ACC112 (cell line): ENCODE measurements around the gene FSD2.

Source experiments
- H2AFZ ChIP-seq: fragments of 200-600 bp; sonication (generic); one replicate; pipeline ENCODE4 v1.6.0; 2017; ENCODE audit warnings: antibody characterized with exemption, low read length; ENCODE audit not compliant: unreplicated experiment
- H3K27ac ChIP-seq: fragments of 200-600 bp; sonication (generic); 2 replicates; pipeline ENCODE4 v1.5.1; 2014; ENCODE audit warnings: low read depth, mild to moderate bottlenecking, antibody characterized with exemption, low read length, moderate library complexity
- H3K27me3 ChIP-seq: fragments of 200-600 bp; sonication (generic); 2 replicates; pipeline ENCODE4 v1.6.1; 2014; ENCODE audit warnings: mild to moderate bottlenecking, antibody characterized with exemption, low read length, moderate library complexity, mixed read lengths; ENCODE audit not compliant: insufficient read depth
- H3K36me3 ChIP-seq: fragments of 200-600 bp; sonication (generic); 2 replicates; pipeline ENCODE4 v1.6.1; 2016; ENCODE audit warnings: mild to moderate bottlenecking, antibody characterized with exemption, low read length, moderate library complexity, mixed read lengths; ENCODE audit not compliant: insufficient read depth
- H3K4me1 ChIP-seq: fragments of 200-600 bp; sonication (generic); one replicate; pipeline ENCODE4 v1.6.1; 2016; ENCODE audit warnings: low read length, mixed read lengths; ENCODE audit not compliant: insufficient read depth, unreplicated experiment, control insufficient read depth
- H3K4me3 ChIP-seq: fragments of 200-600 bp; sonication (generic); 2 replicates; pipeline ENCODE4 v1.5.1; 2014; ENCODE audit warnings: mild to moderate bottlenecking, low read depth, low read length
- H3K79me2 ChIP-seq: fragments of 200-600 bp; sonication (generic); one replicate; pipeline ENCODE4 v1.6.0; 2016; ENCODE audit warnings: low read length; ENCODE audit not compliant: control insufficient read depth, unreplicated experiment, insufficient read depth

Gene FSD2

DNA sequence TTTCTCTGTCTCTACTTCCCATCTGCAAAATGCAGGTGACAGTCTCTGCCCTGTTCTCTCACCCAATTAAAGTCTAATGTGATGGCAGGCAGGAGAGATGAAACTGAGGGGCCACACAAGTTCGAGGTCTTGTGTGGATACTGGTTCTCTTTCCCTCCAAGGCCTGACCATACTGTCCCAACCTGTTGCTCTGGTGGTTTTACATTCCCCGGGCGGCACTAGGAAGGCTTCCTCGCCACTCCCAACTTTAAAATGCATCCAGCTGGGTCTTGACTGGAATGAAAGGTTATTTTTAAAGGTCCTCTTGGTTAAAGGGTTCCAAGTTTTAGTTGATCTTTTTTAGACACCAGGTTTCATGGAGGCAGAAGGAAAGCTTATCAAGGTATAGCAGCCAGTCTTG lies 40.8 kb upstream of the FSD2 start:
- no peaks in the 10 kb centered on the region for H3K27me3 ChIP-seq
- no peaks in the 10 kb centered on the region for H3K79me2 ChIP-seq
- no peak overlapping the region for H3K27ac ChIP-seq
- H3K4me1 ChIP-seq = peaks cover 17% of the 10 kb centered on the region
- H3K4me3 ChIP-seq = no peak overlapping the region
- H3K36me3 ChIP-seq = no peaks in the 10 kb centered on the region
- no peak overlapping the region for H2AFZ ChIP-seq

DNA sequence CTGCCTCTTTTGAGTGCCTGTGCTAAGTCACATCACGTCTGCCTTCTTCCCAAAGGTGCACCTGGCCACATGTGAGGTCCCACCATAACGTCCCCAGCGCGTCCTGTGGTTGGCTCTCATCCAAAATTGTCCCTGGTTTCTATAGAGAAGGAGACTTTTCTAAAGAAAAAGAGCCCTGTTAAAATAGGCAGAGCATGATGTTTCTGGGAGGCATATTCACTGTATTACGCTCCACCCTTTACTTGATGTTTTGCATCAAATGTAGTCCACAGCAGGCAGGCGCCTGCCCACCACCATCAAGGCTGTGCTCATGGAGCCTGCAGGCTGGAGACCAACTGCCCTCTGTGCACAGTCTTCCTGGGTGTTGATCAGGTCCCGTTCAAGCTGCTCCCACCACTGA lies 39.8 kb upstream of the FSD2 start:
- peaks cover 16% of the 10 kb centered on the region for H3K4me1 ChIP-seq
- H3K27ac ChIP-seq = no peak overlapping the region
- no peak overlapping the region for H3K4me3 ChIP-seq
- H3K79me2 ChIP-seq = no peaks in the 10 kb centered on the region
- no peaks in the 10 kb centered on the region for H3K36me3 ChIP-seq
- H2AFZ ChIP-seq = no peak overlapping the region
- no peaks in the 10 kb centered on the region for H3K27me3 ChIP-seq

DNA sequence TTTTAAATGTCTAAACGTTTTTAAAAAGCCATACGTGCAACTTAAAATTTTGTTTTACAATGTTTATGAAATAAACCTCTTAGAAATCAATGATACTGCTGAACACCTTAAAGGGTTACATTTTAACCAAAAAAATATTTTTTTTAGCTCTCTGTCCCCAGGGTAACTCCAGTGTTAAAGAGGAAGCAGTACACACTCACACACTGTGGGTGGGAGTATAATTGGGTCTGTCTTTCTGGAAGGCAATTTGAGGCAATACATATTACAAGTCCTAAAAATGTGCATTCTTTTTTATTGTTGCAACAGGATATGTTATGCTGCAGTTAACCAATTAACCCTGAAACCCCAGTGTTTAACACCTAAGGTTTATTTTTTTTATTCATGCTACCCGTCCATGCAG lies 37.7 kb upstream of the FSD2 start:
- H3K4me3 ChIP-seq = no peak overlapping the region
- no peak overlapping the region for H2AFZ ChIP-seq
- H3K4me1 ChIP-seq = no peaks in the 10 kb centered on the region
- H3K27me3 ChIP-seq = no peaks in the 10 kb centered on the region
- no peak overlapping the region for H3K27ac ChIP-seq
- peaks cover 3% of the 10 kb centered on the region; the same call in 1 of the 2 replicates for H3K36me3 ChIP-seq
- no peaks in the 10 kb centered on the region for H3K79me2 ChIP-seq

DNA sequence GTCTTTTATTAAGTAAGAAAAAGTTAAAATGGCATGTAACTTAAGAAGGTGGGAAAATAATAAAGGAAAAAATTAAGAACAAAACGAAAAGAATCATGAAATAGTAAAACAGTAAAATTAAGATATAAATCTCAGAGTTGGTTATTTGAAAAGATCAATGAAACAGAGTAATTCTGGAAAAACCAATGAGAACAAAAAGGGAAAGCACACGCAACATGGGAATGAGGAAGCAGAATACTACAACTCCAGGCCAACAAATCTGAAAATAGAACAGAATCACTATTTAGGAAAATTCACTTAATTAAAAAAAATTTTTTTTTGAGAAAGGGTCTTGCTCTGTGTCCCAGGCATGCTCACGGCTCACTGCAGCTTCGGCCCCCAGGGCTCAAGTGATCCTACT lies 34.3 kb upstream of the FSD2 start:
- H2AFZ ChIP-seq = no peak overlapping the region
- no peaks in the 10 kb centered on the region for H3K4me1 ChIP-seq
- no peaks in the 10 kb centered on the region for H3K27me3 ChIP-seq
- peaks cover 33% of the 10 kb centered on the region for H3K36me3 ChIP-seq
- no peaks in the 10 kb centered on the region for H3K79me2 ChIP-seq
- no peak overlapping the region for H3K27ac ChIP-seq
- H3K4me3 ChIP-seq = no peak overlapping the region

GRCh38 chr15:82839136-82839535 lies 33.3 kb upstream of the FSD2 start:
- no peak overlapping the region for H2AFZ ChIP-seq
- no peaks in the 10 kb centered on the region for H3K27me3 ChIP-seq
- H3K4me1 ChIP-seq = no peaks in the 10 kb centered on the region
- H3K79me2 ChIP-seq = peaks cover 3% of the 10 kb centered on the region
- no peak overlapping the region for H3K4me3 ChIP-seq
- H3K27ac ChIP-seq = no peak overlapping the region
- peaks cover 41% of the 10 kb centered on the region for H3K36me3 ChIP-seq

DNA sequence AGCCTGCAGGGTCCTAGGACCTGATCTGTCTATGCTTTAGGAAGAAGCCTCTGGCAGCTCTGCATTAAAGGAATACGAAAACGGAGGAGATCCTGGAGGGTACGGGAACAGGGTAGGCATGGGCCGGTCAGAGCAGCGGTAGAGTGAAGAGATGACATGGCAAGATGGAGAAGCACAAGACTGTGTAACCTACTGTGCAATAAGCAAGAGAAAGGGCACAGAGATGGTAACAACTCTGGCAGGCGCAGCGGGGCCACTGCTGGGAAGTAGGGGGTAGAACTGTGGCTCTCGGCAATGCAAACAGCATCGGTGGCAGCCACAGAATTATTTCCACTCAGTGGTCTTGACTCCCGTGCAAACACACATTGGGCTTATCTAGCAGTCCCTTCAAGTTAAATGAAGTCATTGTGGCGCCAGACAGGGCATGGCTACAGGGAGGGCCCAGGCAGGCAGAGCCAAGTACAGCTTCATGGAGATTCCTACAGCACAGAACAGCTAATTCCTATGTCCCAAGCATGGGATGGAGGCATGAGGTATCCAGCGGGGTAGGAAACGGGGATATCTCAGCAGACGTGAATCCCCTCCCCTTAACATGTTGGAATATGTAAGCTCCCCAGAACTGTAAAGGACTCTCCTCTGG lies 32.3 kb upstream of the FSD2 start:
- Histone ChIP-seq H3K36me3 (peaks cover 45% of the 10 kb centered on the region), H3K79me2 (peaks cover 3% of the 10 kb centered on the region)

DNA sequence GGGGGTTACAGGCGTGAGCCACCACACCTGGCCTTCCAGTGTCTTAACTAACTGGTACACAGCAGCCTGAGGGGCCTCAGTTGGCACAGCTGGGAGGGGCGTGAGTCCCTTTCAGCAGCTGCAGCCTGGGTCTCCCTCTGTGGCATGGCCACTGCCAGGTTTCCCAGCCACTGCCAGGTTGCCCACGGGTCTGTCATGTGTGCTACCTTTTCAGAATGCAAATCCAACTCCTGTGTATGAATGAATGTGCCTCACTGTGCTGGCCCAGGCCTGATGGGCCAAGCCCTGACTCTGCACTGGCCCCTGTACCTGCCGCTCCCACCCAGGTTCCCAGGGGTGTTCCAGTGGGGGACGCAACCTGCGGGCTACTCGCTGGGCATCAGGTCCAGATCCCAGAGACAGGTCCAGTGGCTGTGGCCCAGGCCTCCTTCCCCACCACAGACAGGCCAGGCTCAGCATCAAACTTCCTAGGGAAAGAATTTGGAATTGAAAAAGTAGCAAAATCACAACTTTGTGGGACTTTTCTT lies 29.6 kb upstream of the FSD2 start:
- H3K27ac ChIP-seq = no peak overlapping the region
- H3K79me2 ChIP-seq = peaks cover 3% of the 10 kb centered on the region
- H2AFZ ChIP-seq = no peak overlapping the region
- H3K4me1 ChIP-seq = peaks cover 24% of the 10 kb centered on the region
- peaks cover 56% of the 10 kb centered on the region for H3K36me3 ChIP-seq
- H3K27me3 ChIP-seq = no peaks in the 10 kb centered on the region
- no peak overlapping the region for H3K4me3 ChIP-seq

More for the DNA sequence above, 32.3 kb upstream of the FSD2 start:
- H3K27me3 ChIP-seq = no peaks in the 10 kb centered on the region
- H2AFZ ChIP-seq = no peak overlapping the region
- no peak overlapping the region for H3K27ac ChIP-seq
- no peak overlapping the region for H3K4me3 ChIP-seq
- H3K4me1 ChIP-seq = peaks cover 2% of the 10 kb centered on the region

DNA sequence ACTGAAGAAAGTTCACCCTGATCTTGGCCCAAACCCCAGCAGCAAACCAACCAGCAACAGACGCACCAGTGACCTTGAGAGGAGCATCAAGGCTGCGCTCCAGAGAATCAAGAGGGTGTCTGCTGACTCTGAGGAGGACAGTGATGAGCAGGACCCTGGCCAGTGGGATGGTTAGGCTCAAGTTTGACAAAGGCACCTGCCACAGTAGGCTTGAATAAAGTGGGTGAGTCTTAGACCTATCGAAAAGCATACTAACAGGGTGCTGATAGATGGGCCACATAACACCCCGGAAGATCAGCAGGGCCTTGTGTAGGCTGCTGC lies 27.5 kb upstream of the FSD2 start:
- Histone ChIP-seq H2AFZ (no peak overlapping the region), H3K79me2 (peaks cover 4% of the 10 kb centered on the region), H3K27me3 (no peaks in the 10 kb centered on the region), H3K4me1 (peaks cover 24% of the 10 kb centered on the region), H3K36me3 (peaks cover 68% of the 10 kb centered on the region), H3K4me3 (no peak overlapping the region), H3K27ac (peak overlapping the region; percentile 64)

- peaks cover 8% of the 10 kb centered on the region for H3K79me2 ChIP-seq
- peaks cover 24% of the 10 kb centered on the region for H3K4me1 ChIP-seq
- H2AFZ ChIP-seq = no peak overlapping the region
- no peaks in the 10 kb centered on the region for H3K27me3 ChIP-seq
- H3K4me3 ChIP-seq = peak overlapping the region; percentile 13; the same call in 1 of the 2 replicates
- H3K36me3 ChIP-seq = peaks cover 68% of the 10 kb centered on the region
- H3K27ac ChIP-seq = peak overlapping the region; percentile 64
These were observed 26.9 kb upstream of the FSD2 start for GRCh38 chr15:82832601-82833361.

- Histone ChIP-seq H3K36me3 (peaks cover 69% of the 10 kb centered on the region), H3K4me3 (no peak overlapping the region), H3K27ac (peak overlapping the region; percentile 64), H3K4me1 (peaks cover 24% of the 10 kb centered on the region), H2AFZ (no peak overlapping the region), H3K79me2 (peaks cover 9% of the 10 kb centered on the region), H3K27me3 (no peaks in the 10 kb centered on the region)
These were observed 26.2 kb upstream of the FSD2 start for GRCh38 chr15:82831894-82832600.
